ENCODE data around the gene MRPL27.

Gene MRPL27

GRCh38 chr17:50319306-50320004, 53.5 kb downstream of the MRPL27 start:
- no peak overlapping the region for H3K27ac ChIP-seq (ENCODE audit: extremely low read depth, low read depth, low read length)
- H3K36me3 ChIP-seq (ENCODE audit: control insufficient read depth in 2 of 2, insufficient read depth in 1 of 2, low read length in 2 of 2), result no peaks in the 10 kb centered on the region
- POLR2A ChIA-PET, result no interaction called here
- H3K4me3 ChIP-seq (ENCODE audit: low read depth, low read length), result no peak overlapping the region
- CTCF ChIA-PET, result interaction anchor here (0.7 to 1.2 kb wide), 4 partner anchors 10 to 119 kb away, joined by 3 to 7 read pairs (median 4); no protein-coding TSS in a partner anchor
- H3K4me1 ChIP-seq (ENCODE audit: control insufficient read depth, insufficient read depth, low read length), result no peaks in the 10 kb centered on the region
- H3K9me3 ChIP-seq (ENCODE audit: control insufficient read depth, insufficient read depth, low read depth, low read length), result no peaks in the 10 kb centered on the region
- TF ChIP-seq BCL11B (tag by site-specific recombination; IDR thresholded peaks at IDR 0.05; ENCODE audit: low read depth), result no peak

GRCh38 chr17:50318501-50319285, 54.3 kb downstream of the MRPL27 start:
- POLR2A ChIA-PET, result no interaction called here
- no peaks in the 10 kb centered on the region for H3K4me1 ChIP-seq (ENCODE audit: control insufficient read depth, insufficient read depth, low read length)
- no peak overlapping the region for H3K27ac ChIP-seq (ENCODE audit: extremely low read depth, low read depth, low read length)
- peak; percentile 36 for TF ChIP-seq ZBTB17 (tag by site-specific recombination; IDR thresholded peaks at IDR 0.05)
- no peak for TF ChIP-seq ZSCAN18 (tag by site-specific recombination; IDR thresholded peaks at IDR 0.05)
- no peak for TF ChIP-seq ZSCAN16 (tag by site-specific recombination; IDR thresholded peaks at IDR 0.05)
- no peaks in the 10 kb centered on the region for H3K36me3 ChIP-seq (ENCODE audit: control insufficient read depth in 2 of 2, insufficient read depth in 1 of 2, low read length in 2 of 2)
- H3K4me3 ChIP-seq (ENCODE audit: low read depth, low read length), result no peak overlapping the region
- no peaks in the 10 kb centered on the region for H3K9me3 ChIP-seq (ENCODE audit: control insufficient read depth, insufficient read depth, low read depth, low read length)
- CTCF ChIA-PET, result interaction anchor here (0.7 to 1.2 kb wide), 4 partner anchors 21 to 119 kb away, joined by 3 to 7 read pairs (median 4); no protein-coding TSS in a partner anchor
